Skin epidermis (tissue), 12 donors: ENCODE data around the gene KIAA0513.

ENCODE experiments used
- H3K27ac ChIP-seq, 21 experiments: fragments of 200-600 bp; sonication (generic) in 11 of 21; one replicate each; pipeline ENCODE4 v1.5.0; 2020; ENCODE audit warnings: mild to moderate bottlenecking in 3 of 21, inconsistent platforms in 2 of 21, moderate library complexity in 2 of 21
- H3K4me3 ChIP-seq, 7 experiments: fragments of 200-600 bp; sonication (generic) in 2 of 7; one replicate each; pipeline ENCODE4 v1.5.0; 2020; ENCODE audit warnings: inconsistent platforms in 2 of 7, mild to moderate bottlenecking in 2 of 7, moderate library complexity in 1 of 7

KIAA0513 gene

GRCh38 chr16:85061566-85061965 lies 34.0 kb downstream of the KIAA0513 start:
- no peak overlapping the region for H3K27ac ChIP-seq
- H3K4me3 ChIP-seq: no peak overlapping the region

GRCh38 chr16:85062323-85062722 lies 34.7 kb downstream of the KIAA0513 start:
- Histone ChIP-seq H3K4me3 (no peak overlapping the region), H3K27ac (no peak overlapping the region)

GRCh38 chr16:85062845-85063244 lies 35.2 kb downstream of the KIAA0513 start:
- H3K27ac ChIP-seq: no peak overlapping the region

GRCh38 chr16:85064186-85064585 lies 36.6 kb downstream of the KIAA0513 start:
- Histone ChIP-seq H3K27ac (no peak overlapping the region), H3K4me3 (no peak overlapping the region)

More at GRCh38 chr16:85062845-85063244, 35.2 kb downstream of the KIAA0513 start:
- no peak overlapping the region for H3K4me3 ChIP-seq

- H3K4me3 ChIP-seq: no peak overlapping the region
- H3K27ac ChIP-seq: no peak overlapping the region
Measured at GRCh38 chr16:85065099-85065498, 37.5 kb downstream of the KIAA0513 start.

- no peak overlapping the region for H3K4me3 ChIP-seq
- no peak overlapping the region for H3K27ac ChIP-seq
Measured at GRCh38 chr16:85066346-85066885, 38.8 kb downstream of the KIAA0513 start.

GRCh38 chr16:85067024-85067423 lies 39.4 kb downstream of the KIAA0513 start:
- Histone ChIP-seq H3K27ac (no peak overlapping the region), H3K4me3 (no peak overlapping the region)

GRCh38 chr16:85067426-85067825 lies 39.8 kb downstream of the KIAA0513 start:
- Histone ChIP-seq H3K27ac (no peak overlapping the region), H3K4me3 (no peak overlapping the region)

GRCh38 chr16:85068746-85069145 lies 41.2 kb downstream of the KIAA0513 start:
- peak overlapping the region in 1 of 21 experiments; percentile 41 for H3K27ac ChIP-seq
- no peak overlapping the region for H3K4me3 ChIP-seq

GRCh38 chr16:85069171-85069570 lies 41.6 kb downstream of the KIAA0513 start:
- H3K27ac ChIP-seq: peak overlapping the region in 1 of 21 experiments; percentile 41

GRCh38 chr16:85072076-85072860 lies 44.7 kb downstream of the KIAA0513 start:
- H3K4me3 ChIP-seq: no peak overlapping the region

More at GRCh38 chr16:85069171-85069570, 41.6 kb downstream of the KIAA0513 start:
- H3K4me3 ChIP-seq: no peak overlapping the region

GRCh38 chr16:85072947-85073346 lies 45.4 kb downstream of the KIAA0513 start:
- Histone ChIP-seq H3K27ac (peak overlapping the region in 1 of 21 experiments; percentile 36), H3K4me3 (no peak overlapping the region)

More at GRCh38 chr16:85072076-85072860, 44.7 kb downstream of the KIAA0513 start:
- peak overlapping the region in 1 of 21 experiments; percentile 11 for H3K27ac ChIP-seq

- Histone ChIP-seq H3K4me3 (no peak overlapping the region), H3K27ac (no peak overlapping the region)
Measured at GRCh38 chr16:85074225-85074914, 46.8 kb downstream of the KIAA0513 start.

GRCh38 chr16:85075236-85075924 lies 47.8 kb downstream of the KIAA0513 start:
- no peak overlapping the region for H3K27ac ChIP-seq
- H3K4me3 ChIP-seq: no peak overlapping the region

- Histone ChIP-seq H3K27ac (no peak overlapping the region), H3K4me3 (no peak overlapping the region)
Measured at GRCh38 chr16:85077039-85077438, 49.4 kb downstream of the KIAA0513 start.

GRCh38 chr16:85077576-85078125 lies 50.1 kb downstream of the KIAA0513 start:
- no peak overlapping the region for H3K27ac ChIP-seq

GRCh38 chr16:85078226-85078625 lies 50.6 kb downstream of the KIAA0513 start:
- Histone ChIP-seq H3K4me3 (no peak overlapping the region), H3K27ac (no peak overlapping the region)

More at GRCh38 chr16:85077576-85078125, 50.1 kb downstream of the KIAA0513 start:
- no peak overlapping the region for H3K4me3 ChIP-seq

- no peak overlapping the region for H3K27ac ChIP-seq
- H3K4me3 ChIP-seq: no peak overlapping the region
Measured at GRCh38 chr16:85078952-85079351, 51.4 kb downstream of the KIAA0513 start.

- Histone ChIP-seq H3K4me3 (no peak overlapping the region), H3K27ac (no peak overlapping the region)
Measured at GRCh38 chr16:85079785-85080570, 52.4 kb downstream of the KIAA0513 start.
